ENCODE results near the gene BICD2.

DNA sequence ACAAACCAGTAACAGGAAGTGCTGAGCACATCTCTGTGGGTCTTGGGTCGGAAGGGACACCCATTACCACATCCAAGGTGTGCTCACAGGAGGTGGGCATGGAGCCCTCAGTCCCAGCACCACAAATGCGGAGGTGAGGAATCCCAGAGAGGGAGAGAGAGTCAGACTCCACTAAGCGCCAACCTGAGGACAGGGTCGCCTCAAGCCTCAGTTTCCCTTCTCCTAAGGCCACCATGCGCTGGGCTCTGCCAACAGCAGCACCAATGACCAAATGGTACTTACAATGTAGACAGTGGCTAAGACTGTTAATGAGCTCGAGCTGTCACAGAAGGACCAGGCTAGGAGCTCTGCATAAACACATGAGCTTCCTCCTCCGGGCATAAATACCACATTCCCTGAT is 43.1 kb downstream of the BICD2 start:
- TF ChIP-seq MEF2A (IDR thresholded peaks at IDR 0.05; ENCODE audit: insufficient read depth, low read depth, low read length) = no peak
- no peak for TF ChIP-seq JUNB (IDR thresholded peaks at IDR 0.05)
- TF ChIP-seq, protein P1, sequence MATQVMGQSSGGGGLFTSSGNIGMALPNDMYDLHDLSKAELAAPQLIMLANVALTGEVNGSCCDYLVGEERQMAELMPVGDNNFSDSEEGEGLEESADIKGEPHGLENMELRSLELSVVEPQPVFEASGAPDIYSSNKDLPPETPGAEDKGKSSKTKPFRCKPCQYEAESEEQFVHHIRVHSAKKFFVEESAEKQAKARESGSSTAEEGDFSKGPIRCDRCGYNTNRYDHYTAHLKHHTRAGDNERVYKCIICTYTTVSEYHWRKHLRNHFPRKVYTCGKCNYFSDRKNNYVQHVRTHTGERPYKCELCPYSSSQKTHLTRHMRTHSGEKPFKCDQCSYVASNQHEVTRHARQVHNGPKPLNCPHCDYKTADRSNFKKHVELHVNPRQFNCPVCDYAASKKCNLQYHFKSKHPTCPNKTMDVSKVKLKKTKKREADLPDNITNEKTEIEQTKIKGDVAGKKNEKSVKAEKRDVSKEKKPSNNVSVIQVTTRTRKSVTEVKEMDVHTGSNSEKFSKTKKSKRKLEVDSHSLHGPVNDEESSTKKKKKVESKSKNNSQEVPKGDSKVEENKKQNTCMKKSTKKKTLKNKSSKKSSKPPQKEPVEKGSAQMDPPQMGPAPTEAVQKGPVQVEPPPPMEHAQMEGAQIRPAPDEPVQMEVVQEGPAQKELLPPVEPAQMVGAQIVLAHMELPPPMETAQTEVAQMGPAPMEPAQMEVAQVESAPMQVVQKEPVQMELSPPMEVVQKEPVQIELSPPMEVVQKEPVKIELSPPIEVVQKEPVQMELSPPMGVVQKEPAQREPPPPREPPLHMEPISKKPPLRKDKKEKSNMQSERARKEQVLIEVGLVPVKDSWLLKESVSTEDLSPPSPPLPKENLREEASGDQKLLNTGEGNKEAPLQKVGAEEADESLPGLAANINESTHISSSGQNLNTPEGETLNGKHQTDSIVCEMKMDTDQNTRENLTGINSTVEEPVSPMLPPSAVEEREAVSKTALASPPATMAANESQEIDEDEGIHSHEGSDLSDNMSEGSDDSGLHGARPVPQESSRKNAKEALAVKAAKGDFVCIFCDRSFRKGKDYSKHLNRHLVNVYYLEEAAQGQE (IDR thresholded peaks at IDR 0.05; ENCODE audit: low read depth, low read length) = no peak
- no peak for TF ChIP-seq CHD4 (IDR thresholded peaks at IDR 0.05)
- no peak for TF ChIP-seq EZH2 (IDR thresholded peaks at IDR 0.05; ENCODE audit: borderline replicate concordance, control insufficient read depth, low read depth, low read length)
- TF ChIP-seq RAD21 (IDR thresholded peaks at IDR 0.05; ENCODE audit: insufficient read depth, low read depth, low read length) = no peak
- TF ChIP-seq POLR2A (IDR thresholded peaks at IDR 0.05; ENCODE audit: low read depth, low read length) = no peak
- TF ChIP-seq SUPT20H (IDR thresholded peaks at IDR 0.05; ENCODE audit: borderline replicate concordance, control insufficient read depth, low read depth, low read length) = no peak
- TF ChIP-seq, protein P2, sequence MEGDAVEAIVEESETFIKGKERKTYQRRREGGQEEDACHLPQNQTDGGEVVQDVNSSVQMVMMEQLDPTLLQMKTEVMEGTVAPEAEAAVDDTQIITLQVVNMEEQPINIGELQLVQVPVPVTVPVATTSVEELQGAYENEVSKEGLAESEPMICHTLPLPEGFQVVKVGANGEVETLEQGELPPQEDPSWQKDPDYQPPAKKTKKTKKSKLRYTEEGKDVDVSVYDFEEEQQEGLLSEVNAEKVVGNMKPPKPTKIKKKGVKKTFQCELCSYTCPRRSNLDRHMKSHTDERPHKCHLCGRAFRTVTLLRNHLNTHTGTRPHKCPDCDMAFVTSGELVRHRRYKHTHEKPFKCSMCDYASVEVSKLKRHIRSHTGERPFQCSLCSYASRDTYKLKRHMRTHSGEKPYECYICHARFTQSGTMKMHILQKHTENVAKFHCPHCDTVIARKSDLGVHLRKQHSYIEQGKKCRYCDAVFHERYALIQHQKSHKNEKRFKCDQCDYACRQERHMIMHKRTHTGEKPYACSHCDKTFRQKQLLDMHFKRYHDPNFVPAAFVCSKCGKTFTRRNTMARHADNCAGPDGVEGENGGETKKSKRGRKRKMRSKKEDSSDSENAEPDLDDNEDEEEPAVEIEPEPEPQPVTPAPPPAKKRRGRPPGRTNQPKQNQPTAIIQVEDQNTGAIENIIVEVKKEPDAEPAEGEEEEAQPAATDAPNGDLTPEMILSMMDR (IDR thresholded peaks at IDR 0.05 in 2 of 3, conservative IDR thresholded peaks at IDR 0.05 in 1 of 3; ENCODE audit: control insufficient read depth in 2 of 3, extremely low read depth in 1 of 3, insufficient read depth in 1 of 3, low read depth in 3 of 3, low read length in 3 of 3) = no peak
- TF ChIP-seq FOS (IDR thresholded peaks at IDR 0.05; ENCODE audit: borderline replicate concordance, extremely low read depth, insufficient read length) = no peak
- TF ChIP-seq ZNF274 (IDR thresholded peaks at IDR 0.05; ENCODE audit: insufficient read depth, insufficient read length) = no peak
- no peak for TF ChIP-seq ESRRA (IDR thresholded peaks at IDR 0.05; ENCODE audit: low read length)
- TF ChIP-seq GABPA (IDR thresholded peaks at IDR 0.05; ENCODE audit: low read depth) = no peak
- TF ChIP-seq NR2F1 (conservative IDR thresholded peaks at IDR 0.05) = no peak
